Endothelial cell of umbilical vein (primary cell): ENCODE results near the gene TULP1.

ENCODE experiments used
- EZH2 ChIP-seq: IDR thresholded peaks from 2 replicates; pipeline ENCODE4 v1.6.1; 2012; ENCODE audit warnings: borderline replicate concordance, low read depth, mild to moderate bottlenecking, moderate library complexity, low read length, inconsistent platforms; ENCODE audit not compliant: severe bottlenecking
- JUN ChIP-seq: IDR thresholded peaks from 2 replicates; pipeline ENCODE4 v1.6.1; 2011; ENCODE audit warnings: borderline replicate concordance, low read depth; ENCODE audit not compliant: insufficient read length, insufficient read depth
- MYC ChIP-seq: IDR thresholded peaks from one replicate; pipeline ENCODE4 v1.6.1; 2011; ENCODE audit warnings: mild to moderate bottlenecking, low read depth, low read length
- POLR2A ChIP-seq: IDR thresholded peaks from 2 replicates; pipeline ENCODE4 v1.6.1; 2012; ENCODE audit warnings: low read depth, mild to moderate bottlenecking, control low read depth, low read length
- POLR2AphosphoS5 ChIP-seq: IDR thresholded peaks from 2 replicates; pipeline ENCODE4 v1.6.1; 2012; ENCODE audit warnings: low read depth, mild to moderate bottlenecking, control low read depth, low read length, moderate library complexity; ENCODE audit not compliant: insufficient read depth
- TF ChIP-seq, protein P1 (sequence below), 2 donors: IDR thresholded peaks; 1 replicate in 1 of 2; 2 replicates in 1 of 2; pipeline ENCODE4 v1.5.1; 2011; ENCODE audit warnings: low read length in 2 of 2, mild to moderate bottlenecking in 2 of 2, moderate library complexity in 2 of 2, control low read depth in 1 of 2, inconsistent platforms in 1 of 2, low read depth in 1 of 2; ENCODE audit not compliant: insufficient read depth in 1 of 2; ENCODE audit errors: extremely low read depth in 1 of 2
- TF ChIP-seq, protein P2 (sequence below): IDR thresholded peaks from 2 replicates; pipeline ENCODE4 v1.6.1; 2011; ENCODE audit not compliant: insufficient read depth, insufficient read length

GRCh38 chr6:35519313-35520015 lies 6.8 kb upstream of the TULP1 start:
- TF ChIP-seq MYC (no peak), JUN (no peak), POLR2AphosphoS5 (no peak), POLR2A (no peak), EZH2 (no peak)
- TF ChIP-seq, protein P1, sequence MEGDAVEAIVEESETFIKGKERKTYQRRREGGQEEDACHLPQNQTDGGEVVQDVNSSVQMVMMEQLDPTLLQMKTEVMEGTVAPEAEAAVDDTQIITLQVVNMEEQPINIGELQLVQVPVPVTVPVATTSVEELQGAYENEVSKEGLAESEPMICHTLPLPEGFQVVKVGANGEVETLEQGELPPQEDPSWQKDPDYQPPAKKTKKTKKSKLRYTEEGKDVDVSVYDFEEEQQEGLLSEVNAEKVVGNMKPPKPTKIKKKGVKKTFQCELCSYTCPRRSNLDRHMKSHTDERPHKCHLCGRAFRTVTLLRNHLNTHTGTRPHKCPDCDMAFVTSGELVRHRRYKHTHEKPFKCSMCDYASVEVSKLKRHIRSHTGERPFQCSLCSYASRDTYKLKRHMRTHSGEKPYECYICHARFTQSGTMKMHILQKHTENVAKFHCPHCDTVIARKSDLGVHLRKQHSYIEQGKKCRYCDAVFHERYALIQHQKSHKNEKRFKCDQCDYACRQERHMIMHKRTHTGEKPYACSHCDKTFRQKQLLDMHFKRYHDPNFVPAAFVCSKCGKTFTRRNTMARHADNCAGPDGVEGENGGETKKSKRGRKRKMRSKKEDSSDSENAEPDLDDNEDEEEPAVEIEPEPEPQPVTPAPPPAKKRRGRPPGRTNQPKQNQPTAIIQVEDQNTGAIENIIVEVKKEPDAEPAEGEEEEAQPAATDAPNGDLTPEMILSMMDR (IDR thresholded peaks at IDR 0.05; ENCODE audit: extremely low read depth in 1 of 2, insufficient read depth in 1 of 2, low read depth in 1 of 2, low read length in 2 of 2), result no peak
- TF ChIP-seq, protein P2, sequence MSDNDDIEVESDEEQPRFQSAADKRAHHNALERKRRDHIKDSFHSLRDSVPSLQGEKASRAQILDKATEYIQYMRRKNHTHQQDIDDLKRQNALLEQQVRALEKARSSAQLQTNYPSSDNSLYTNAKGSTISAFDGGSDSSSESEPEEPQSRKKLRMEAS, result no peak
